Left colon (tissue), 2 donors: ENCODE results near the gene WARS2. TPM values are rescaled to one million over a fixed set of nuclear protein-coding genes. Genes with fewer than 3 reads are reported as not detected.
"Not testable (repeated sequence)": the region's sequence is repeated elsewhere in the genome, so short reads cannot be mapped to it uniquely, and the experiment has no call there.

ENCODE experiments used
- ATAC-seq: fragments of 200-7000 bp; cut with Tn5 transposase; one replicate; pipeline ENCODE4 v1.9.1; 2020; ENCODE audit warnings: mild to moderate bottlenecking, moderate library complexity
- DNase-seq, 2 donors: peaks; one replicate each; pipeline ENCODE4 v3.0.0-alpha.2; 2020
- intact Hi-C, 2 donors: fragments of 100-400 bp; cut with DNase I in 1 of 2; cut with micrococcal nuclease in 1 of 2; formaldehyde crosslinking; loops; one replicate each; pipeline versions ENCODE4 v1.11.2 to v1.14.0; 2022; cut with DNase I, micrococcal nuclease
- long read RNA-seq: library from polyadenylated mRNA; unstranded; transcript quantifications from one replicate; pipeline ENCODE4 v2.0.0, GENCODE V29; 2021
- total RNA-seq, 2 donors: library from RNA; stranded (reverse); fragmentation: NEBNext Ultra II Directional; extraction: Animal tissue kit (Norgen Biotek cat#: 25700); gene quantifications; one replicate each; pipeline ENCODE4 v1.2.1, GENCODE V29; 2021
- donor health status: DM: no; HTN: no; CAD: no.
- donor health status: DM: yes; HTN: yes; CAD: no.

The WARS2 gene
- total RNA-seq = 10 to 100 TPM; 13.5 to 13.7 TPM
- long read RNA-seq, transcript WARS2-201 (6 exons, 2,800 nt) = major isoform, 8 of 23 reads
- long read RNA-seq, partial matches to known transcripts = 3 of 23 reads
- long read RNA-seq, other reads (novel, unspliced or antisense) = 11 of 23 reads

DNA sequence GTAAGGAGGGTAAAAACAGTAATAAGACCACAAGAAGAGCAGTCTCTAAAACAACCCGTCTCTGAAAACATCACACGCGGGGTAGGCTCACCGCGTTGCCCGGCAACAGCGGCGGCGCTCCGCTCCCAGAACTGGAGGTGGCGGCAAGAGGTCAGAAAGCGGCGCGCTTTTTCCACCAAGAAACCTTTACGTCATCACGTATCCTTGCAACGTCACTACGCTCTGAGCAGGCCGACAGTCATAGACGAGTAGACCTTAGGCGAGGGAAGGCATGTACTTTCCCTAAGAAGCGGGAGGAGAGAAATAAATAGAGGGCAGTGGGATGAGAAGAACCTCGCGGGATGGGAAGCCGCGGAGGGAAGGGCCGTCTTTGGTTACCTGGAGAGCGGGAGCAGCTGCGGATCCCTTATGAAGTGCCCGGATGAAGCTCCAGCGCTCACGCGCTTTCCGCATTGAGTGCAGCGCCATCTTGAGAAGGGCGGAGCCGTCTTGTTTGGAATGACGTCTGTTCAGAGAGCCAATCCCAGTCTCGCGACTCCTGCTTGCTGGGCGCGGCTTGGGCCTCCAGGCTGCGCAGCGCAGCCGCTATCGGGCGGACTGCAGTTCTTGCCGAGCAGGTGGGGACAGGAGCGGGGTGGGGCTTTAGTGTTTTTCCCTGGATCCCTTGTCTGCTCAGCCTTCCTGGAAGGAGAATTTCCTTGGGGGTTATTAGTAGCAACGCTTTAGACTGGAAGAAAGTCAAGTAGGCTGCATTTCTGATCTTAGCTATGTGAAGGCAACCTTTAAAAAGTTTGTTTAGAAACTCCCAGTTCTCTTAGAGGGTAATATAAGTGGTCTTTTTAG, at the start of gene WARS2:
Gene WARS2, minus strand, starts transcription at position 477 of the 843 bp plus-strand sequence. Its CDS starts 9 bp downstream, at position 468.
- intact Hi-C loops = no loop called here
- DNase-seq (peak; percentile 95 to 98), ATAC-seq (peak; percentile 95)

GRCh38 chr1:119188926-119189325, 48.5 kb upstream of the WARS2 start:
- intact Hi-C loops = no loop called here
- ATAC-seq (no peak), DNase-seq (no peak)

GRCh38 chr1:119187416-119187815, 47.0 kb upstream of the WARS2 start:
- no peak for ATAC-seq
- intact Hi-C loops = no loop called here

GRCh38 chr1:119186471-119186870, 46.0 kb upstream of the WARS2 start:
- DNase-seq = no peak
- no peak for ATAC-seq
- intact Hi-C loops = no loop called here

More at GRCh38 chr1:119187416-119187815, 47.0 kb upstream of the WARS2 start:
- DNase-seq = no peak

- intact Hi-C loops = no loop called here
- ATAC-seq (no peak), DNase-seq (no peak)
Measured at GRCh38 chr1:119184972-119185371, 44.5 kb upstream of the WARS2 start.

DNA sequence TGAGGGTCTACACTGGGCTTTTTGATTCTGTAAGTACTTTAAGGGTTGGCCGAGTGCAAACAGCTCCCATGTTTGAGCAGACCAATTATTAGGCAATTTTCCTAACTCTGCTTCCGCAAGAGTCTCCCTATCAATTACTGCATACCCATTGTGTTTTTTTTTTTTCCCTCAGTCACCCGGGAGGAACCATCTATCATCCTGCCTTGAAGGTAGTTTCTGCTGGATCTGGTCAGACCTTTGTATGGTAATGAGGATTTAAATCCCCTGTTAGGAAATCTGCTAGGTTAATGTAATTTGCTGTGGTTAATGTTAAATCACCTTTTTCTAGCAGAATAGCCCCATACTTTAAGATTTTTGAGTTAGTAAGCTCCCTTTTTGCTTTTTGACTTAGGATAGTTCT, 40.8 kb upstream of the WARS2 start:
- ATAC-seq = no peak
- intact Hi-C loops = no loop called here
- no peak for DNase-seq

GRCh38 chr1:119179051-119179450, 38.6 kb upstream of the WARS2 start:
- intact Hi-C loops = no loop called here
- no peak for DNase-seq
- no peak for ATAC-seq

- DNase-seq, ATAC-seq, intact Hi-C loops: not testable (repeated sequence)
Measured at GRCh38 chr1:119172927-119173326, 32.5 kb upstream of the WARS2 start.

- intact Hi-C loops, DNase-seq: not testable (repeated sequence)
Measured at GRCh38 chr1:119171381-119172010, 31.0 kb upstream of the WARS2 start.

DNA sequence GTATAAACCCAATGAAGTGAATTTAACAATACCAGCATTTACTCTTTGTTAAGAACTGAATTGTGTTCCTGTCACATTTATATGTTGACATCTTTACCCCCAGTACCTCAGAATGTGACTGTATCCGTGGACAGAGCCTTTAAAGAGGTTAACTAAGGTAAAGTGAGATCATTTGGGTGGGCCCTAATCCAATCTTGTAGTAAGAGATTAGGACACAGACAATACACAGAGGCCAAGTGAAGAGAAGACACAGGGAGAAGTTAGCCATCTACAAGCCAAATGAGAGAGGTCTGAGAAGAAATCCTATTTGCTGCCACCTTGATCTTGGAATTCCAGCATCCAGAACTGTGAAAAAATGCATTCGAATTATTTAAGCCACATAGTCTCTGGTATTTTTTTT, 22.9 kb upstream of the WARS2 start:
- no peak for ATAC-seq
- intact Hi-C loops = no loop called here
- DNase-seq = no peak

More at GRCh38 chr1:119171381-119172010, 31.0 kb upstream of the WARS2 start:
- not testable (repeated sequence) for ATAC-seq

DNA sequence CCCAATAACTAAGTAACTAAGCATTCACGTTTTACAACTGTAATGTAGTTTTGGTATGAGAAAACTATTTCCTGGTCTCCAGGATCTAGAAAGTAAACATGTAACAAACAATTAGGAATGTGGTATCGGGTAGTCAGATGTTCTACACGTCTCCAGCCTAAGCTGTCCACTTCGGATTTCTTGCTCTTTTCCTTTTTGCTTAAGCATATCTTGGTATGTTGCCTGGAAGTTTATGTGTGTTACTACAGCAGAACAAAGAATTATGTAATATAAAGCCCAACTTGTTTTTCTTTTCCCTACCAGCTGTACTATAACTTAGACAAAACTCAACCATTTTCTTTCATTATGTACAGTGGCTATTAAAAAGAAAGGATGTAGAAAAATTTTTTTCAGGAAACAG, 20.4 kb upstream of the WARS2 start:
- intact Hi-C loops = no loop called here
- ATAC-seq (no peak), DNase-seq (no peak)

DNA sequence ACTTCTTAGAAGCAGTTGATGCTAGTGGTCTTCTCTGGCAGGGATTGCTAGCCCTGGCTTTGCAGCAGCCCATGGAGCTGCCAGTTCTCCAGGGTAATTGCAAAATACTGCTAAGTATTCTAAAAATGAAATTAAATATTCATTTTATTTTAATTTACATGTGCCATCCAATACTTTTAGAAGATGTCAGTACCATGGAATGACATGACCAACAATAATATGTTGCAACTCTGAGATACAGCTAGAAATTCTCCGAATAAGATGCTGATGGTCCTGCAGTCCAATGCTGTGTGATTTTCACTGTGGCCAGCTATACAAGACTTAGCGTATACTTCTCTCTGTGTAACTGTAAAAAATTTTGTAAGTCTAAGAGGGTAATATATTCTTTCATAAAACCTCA, 20.0 kb upstream of the WARS2 start:
- no peak for ATAC-seq
- intact Hi-C loops = no loop called here
- no peak for DNase-seq

- ATAC-seq (no peak), DNase-seq (no peak)
- intact Hi-C loops = no loop called here
Measured at GRCh38 chr1:119159966-119160365, 19.5 kb upstream of the WARS2 start.

DNA sequence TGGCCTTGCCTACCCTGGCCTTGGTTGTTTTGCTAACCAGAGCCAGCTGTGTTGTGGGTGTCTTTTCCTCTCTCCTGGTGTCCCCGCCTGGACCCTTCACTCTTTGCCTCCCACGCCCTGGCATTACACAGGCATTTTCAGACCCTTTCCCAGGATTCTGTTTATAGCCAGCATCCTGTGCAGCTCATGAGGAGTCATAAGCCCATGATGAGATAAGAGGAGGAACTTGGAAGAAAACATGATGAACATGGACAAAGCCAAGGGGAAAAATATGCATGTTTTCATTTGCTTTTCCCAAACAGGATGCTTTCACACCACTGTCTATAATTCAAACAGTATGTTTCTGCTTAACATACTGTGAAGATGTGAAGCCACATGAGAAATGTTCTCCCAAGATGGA, 18.7 kb upstream of the WARS2 start:
- intact Hi-C loops = no loop called here
- no peak for DNase-seq
- ATAC-seq = no peak

DNA sequence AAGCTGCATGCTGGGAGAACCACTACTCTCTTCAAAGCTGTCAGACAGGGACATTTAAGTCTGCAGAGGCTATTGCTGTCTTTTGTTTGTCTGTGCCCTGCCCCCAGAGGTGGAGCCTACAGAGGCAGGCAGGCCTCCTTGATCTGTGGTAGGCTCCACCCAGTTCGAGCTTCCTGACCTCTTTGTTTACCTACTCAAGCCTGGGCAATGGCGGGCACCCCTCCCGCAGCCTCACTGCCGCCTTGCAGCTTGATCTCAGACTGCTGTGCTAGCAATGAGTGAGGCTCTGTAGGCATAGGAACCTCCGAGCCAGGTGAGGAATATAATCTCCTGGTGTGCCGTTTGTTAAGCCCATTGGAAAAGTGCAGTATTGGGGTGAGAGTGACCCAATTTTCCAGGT, 16.3 kb upstream of the WARS2 start:
- ATAC-seq, intact Hi-C loops, DNase-seq: not testable (repeated sequence)

DNA sequence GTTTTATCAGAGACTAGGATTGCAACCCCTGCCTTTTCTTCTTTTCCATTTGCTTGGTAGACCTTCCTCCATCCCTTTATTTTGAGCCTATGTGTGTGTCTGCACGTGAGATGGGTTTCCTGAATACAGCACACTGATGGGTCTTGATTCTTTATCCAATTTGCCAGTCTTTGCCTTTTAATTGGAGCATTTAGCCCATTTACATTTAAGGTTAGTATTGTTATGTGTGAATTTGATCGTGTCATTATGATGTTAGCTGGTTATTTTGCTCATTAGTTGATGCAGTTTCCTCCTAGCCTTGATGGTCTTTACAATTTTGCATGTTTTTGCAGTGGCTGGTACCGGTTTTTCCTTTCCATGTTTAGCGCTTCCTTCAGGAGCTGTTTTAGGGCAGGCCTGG, 14.6 kb upstream of the WARS2 start:
- DNase-seq, intact Hi-C loops, ATAC-seq: not testable (repeated sequence)

DNA sequence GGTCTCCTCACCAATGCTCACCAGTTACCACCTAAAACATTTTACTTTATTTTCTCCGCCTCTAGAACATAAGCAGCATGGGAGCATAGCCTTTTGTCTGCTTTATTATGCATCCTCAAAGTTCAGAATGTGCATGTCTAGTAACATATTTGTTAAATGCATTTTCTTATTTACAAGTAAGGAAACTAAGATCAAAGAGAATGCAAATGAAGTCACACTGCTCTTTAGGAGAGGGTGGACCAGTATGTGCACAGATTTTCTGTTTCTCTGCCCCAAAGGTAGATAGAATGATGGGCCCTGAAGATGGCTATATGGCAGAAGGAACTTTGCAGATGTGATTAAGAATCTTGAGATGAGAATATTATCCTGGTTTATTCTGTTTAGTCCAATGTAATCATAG, 9.7 kb upstream of the WARS2 start:
- ATAC-seq = no peak
- intact Hi-C loops = no loop called here
- no peak for DNase-seq

DNA sequence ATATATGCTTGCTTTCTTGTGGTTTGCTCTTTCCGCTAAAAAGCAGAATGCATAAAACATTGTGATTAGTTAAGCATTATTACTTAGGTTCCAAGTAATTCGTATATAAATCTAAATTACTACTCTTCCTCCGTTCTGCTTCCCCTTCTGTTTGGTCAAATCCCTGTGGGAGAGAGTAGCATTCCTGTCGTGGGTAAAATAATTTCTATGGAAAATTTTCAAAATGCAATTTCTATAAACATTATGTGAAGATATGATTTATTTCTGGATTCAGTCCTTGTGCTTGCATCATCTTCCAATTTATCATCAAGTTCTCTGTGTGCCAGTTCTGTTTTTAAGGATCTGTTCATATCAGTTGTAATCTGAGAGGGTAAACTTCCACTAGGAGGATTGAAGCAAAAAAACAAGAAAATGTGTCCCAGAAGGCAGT, 7.2 kb upstream of the WARS2 start:
- intact Hi-C loops = no loop called here
- DNase-seq (no peak), ATAC-seq (no peak)

DNA sequence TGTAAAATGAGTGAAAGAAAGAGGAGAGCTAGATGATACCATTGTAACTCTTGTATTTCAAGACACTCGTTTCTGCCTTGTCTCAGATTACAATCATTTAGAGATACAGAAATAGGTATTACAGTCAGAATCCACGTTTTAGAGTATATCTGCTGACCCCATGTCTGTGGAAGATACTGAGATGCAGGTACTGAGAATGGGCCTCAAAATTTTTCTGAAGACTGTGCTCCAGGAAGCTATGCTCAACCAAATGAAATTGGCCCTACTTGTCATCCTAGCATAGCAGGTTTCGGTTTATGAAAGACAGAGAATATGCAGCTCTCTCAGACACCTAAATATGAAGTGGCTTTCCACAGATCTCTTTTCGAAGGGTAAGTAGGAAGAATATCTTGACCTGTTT, 6.0 kb upstream of the WARS2 start:
- intact Hi-C loops = no loop called here
- DNase-seq (no peak), ATAC-seq (no peak)

DNA sequence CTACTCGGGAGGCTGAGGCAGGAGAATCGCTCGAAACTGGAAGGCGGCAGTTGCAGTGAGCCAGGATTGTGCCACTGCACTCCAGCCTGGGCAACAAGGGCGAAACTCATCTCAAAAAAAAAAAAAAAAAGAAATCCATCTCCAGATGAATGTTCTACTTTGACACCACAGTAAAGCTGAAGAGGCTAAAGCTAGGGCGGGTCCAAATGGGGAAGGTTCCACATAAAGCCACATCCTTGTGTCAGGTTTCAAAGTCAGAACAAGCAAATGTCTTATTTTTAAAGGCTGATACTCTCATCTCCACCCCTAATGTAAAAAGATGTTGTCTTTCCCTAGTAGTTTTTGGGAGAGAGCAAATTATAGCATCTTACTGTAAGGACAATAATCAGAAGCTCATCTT, 4.4 kb upstream of the WARS2 start:
- intact Hi-C loops = no loop called here
- ATAC-seq (no peak), DNase-seq (no peak)
